HepG2 (cell line): ENCODE data around the gene NFATC2. TPM values are rescaled to one million over a fixed set of nuclear protein-coding genes. Genes with fewer than 3 reads are reported as not detected.

Experiments used
- ATAC-seq: fragments of 200-7000 bp; cut with Tn5 transposase; 3 replicates; pipeline ENCODE4 v1.9.1; 2020; ENCODE audit warnings: mild to moderate bottlenecking, moderate library complexity
- BruUV-seq: library from RNA; stranded (reverse); fragments of 400-500 nt; replicated peaks from 2 replicates; lab custom pipeline; 2021; lab: Mats Ljungman, UMichigan
- CTCF ChIA-PET: fragments of 300-600 bp; formaldehyde crosslinking; extraction: SDS; loops from one replicate; lab custom pipeline; 2021; ENCODE audit warnings: low total read pairs, inconsistent platforms, low intra/inter-chr PET ratio; lab: Yijun Ruan, JAX
- POLR2A ChIA-PET: fragments of 350-600 bp; sonication (Branson Sonifier 250); formaldehyde crosslinking; loops from one replicate; lab custom pipeline; 2020; ENCODE audit warnings: antibody characterized with exemption, inconsistent platforms; lab: Yijun Ruan, JAX
- DNase-seq: peaks from one replicate; pipeline ENCODE4 v3.0.0-alpha.2; 2015; ENCODE audit warnings: low spot score
- FAIRE-seq: peaks from 3 replicates; lab custom pipeline; 2011; peaks lifted over from hg19 to GRCh38; lab: Jason Lieb, UNC
- H2AFZ ChIP-seq: one replicate; pipeline ENCODE4 v1.6.1; 2011; ENCODE audit warnings: low read length, inconsistent platforms
- H3K27ac ChIP-seq: fragments of 300-600 bp; 3 replicates; pipeline ENCODE4 v1.8.0; 2011; ENCODE audit warnings: mixed run types, mild to moderate bottlenecking, mixed read lengths, low read length, inconsistent platforms; ENCODE audit not compliant: insufficient read depth; ENCODE audit errors: extremely low read length
- H3K27me3 ChIP-seq, 2 experiments: fragments of 200-600 bp in 1 of 2; 2 replicates in 1 of 2; 3 replicates in 1 of 2; pipeline versions ENCODE4 v1.6.0 to v1.8.0; 2011; ENCODE audit warnings: low read length in 2 of 2, mild to moderate bottlenecking in 2 of 2, moderate library complexity in 2 of 2, inconsistent platforms in 1 of 2; ENCODE audit not compliant: insufficient read depth in 2 of 2, control insufficient read depth in 1 of 2
- H3K36me3 ChIP-seq, 2 experiments: fragments of 200-600 bp in 1 of 2; replicated peaks in 1 of 2; 2 replicates in 1 of 2; 3 replicates in 1 of 2; pipeline versions ENCODE4 v1.5.1 to v1.8.0; 2011; ENCODE audit warnings: low read length in 2 of 2, inconsistent platforms in 1 of 2; ENCODE audit not compliant: insufficient read depth in 2 of 2, control insufficient read depth in 1 of 2
- H3K4me1 ChIP-seq: 2 replicates; pipeline ENCODE4 v1.5.1; 2012; ENCODE audit warnings: low read length, inconsistent platforms; ENCODE audit not compliant: insufficient read depth
- H3K4me2 ChIP-seq: 2 replicates; pipeline ENCODE4 v1.6.0; 2011; ENCODE audit warnings: low read depth, low read length, inconsistent platforms
- H3K4me3 ChIP-seq, 3 experiments: fragments of 200-600 bp in 1 of 3; sonication (generic), shearing (Covaris generic) in 1 of 3; replicated peaks in 1 of 3; 2 replicates each; pipeline ENCODE4 v1.5.1; 2011 to 2016; ENCODE audit warnings: low read length in 3 of 3, inconsistent platforms in 2 of 3, low read depth in 2 of 3, mild to moderate bottlenecking in 2 of 3, control low read depth in 1 of 3, mixed read lengths in 1 of 3; ENCODE audit not compliant: insufficient read depth in 1 of 3
- H3K79me2 ChIP-seq: one replicate; pipeline ENCODE4 v1.6.1; 2011; ENCODE audit warnings: low read length, inconsistent platforms; ENCODE audit not compliant: insufficient read depth
- H3K9ac ChIP-seq: 2 replicates; pipeline ENCODE4 v1.6.0; 2011; ENCODE audit warnings: mild to moderate bottlenecking, low read depth, low read length, inconsistent platforms; ENCODE audit not compliant: insufficient read depth
- H3K9me3 ChIP-seq: 2 replicates; pipeline ENCODE4 v1.5.1; 2012; ENCODE audit warnings: mild to moderate bottlenecking, low read length
- H4K20me1 ChIP-seq: 2 replicates; pipeline ENCODE4 v1.6.0; 2011; ENCODE audit warnings: inconsistent platforms, mild to moderate bottlenecking, low read length, moderate library complexity; ENCODE audit not compliant: insufficient read depth
- JARID2 ChIP-seq: sonication (generic); formaldehyde crosslinking; IDR thresholded peaks from 2 replicates; pipeline ENCODE4 v1.8.1; 2023; ENCODE audit warnings: missing genetic modification reagents, inconsistent platforms; ENCODE audit not compliant: insufficient replicate concordance
- KLF13 ChIP-seq: sonication (generic); formaldehyde crosslinking; IDR thresholded peaks from 2 replicates; pipeline ENCODE4 v1.4.0; 2020; ENCODE audit warnings: mild to moderate bottlenecking, missing genetic modification reagents
- ZFX ChIP-seq: sonication (generic); formaldehyde crosslinking; IDR thresholded peaks from 2 replicates; pipeline ENCODE4 v1.4.0; 2020; ENCODE audit warnings: mild to moderate bottlenecking, low read depth, missing genetic modification reagents, moderate library complexity
- WGBS: methylation state at CpG from one replicate; pipeline ENCODE4 v1.1.6; 2017; ENCODE audit warnings: low lambda C conversion rate; 5-methylcytosine and 5-hydroxymethylcytosine counted together
- in situ Hi-C: cut with HindIII; loops from 2 replicates; pipeline ENCODE4 v1.10.0; 2017; ENCODE audit warnings: low pct_unique_long_range_greater_than_20kb; ENCODE audit not compliant: extremely low pct_ligation_motif_present
- intact Hi-C: fragments of 100-400 bp; cut with micrococcal nuclease; formaldehyde crosslinking; loops from one replicate; pipeline ENCODE4 v1.10.0; 2022; ENCODE audit not compliant: unreplicated experiment
- polyA plus RNA-seq, 8 experiments: library from polyadenylated mRNA; depleted of rRNA in 3 of 8; stranded (reverse) in 7 of 8; unstranded in 1 of 8; fragments of >200 nt; fragmentation: Illumina TruSeq in 4 of 8; extraction: Trizol in 4 of 8; gene quantifications; 2 replicates each; pipeline versions ENCODE4 v1.2.1 to v1.2.3, GENCODE V29; 2011 to 2016; ENCODE audit warnings: low read depth in 4 of 8, missing spikeins in 1 of 8, mixed read lengths in 1 of 8; ENCODE audit not compliant: insufficient read depth in 1 of 8
- total RNA-seq, 5 experiments: library from RNA; depleted of rRNA; stranded (reverse); fragments of >200 nt; fragmentation: Illumina TruSeq; extraction: Trizol; gene quantifications; 2 replicates each; pipeline ENCODE4 v1.2.3, GENCODE V29; 2016; ENCODE audit warnings: low read depth in 1 of 5
- TF ChIP-seq, protein P1 (sequence below): sonication (generic); formaldehyde crosslinking; IDR thresholded peaks from 2 replicates; pipeline ENCODE4 v1.8.0; 2022; ENCODE audit warnings: mild to moderate bottlenecking, missing genetic modification reagents, moderate library complexity
- TF ChIP-seq, protein P2 (sequence below): sonication (generic); formaldehyde crosslinking; IDR thresholded peaks from 2 replicates; pipeline ENCODE4 v1.5.0; 2020; ENCODE audit warnings: mild to moderate bottlenecking, missing genetic modification reagents
- TF ChIP-seq, protein P3 (sequence below): sonication (generic); formaldehyde crosslinking; IDR thresholded peaks from 2 replicates; pipeline ENCODE4 v1.5.1; 2020; ENCODE audit warnings: missing genetic modification reagents, mild to moderate bottlenecking, borderline replicate concordance

The NFATC2 gene
- total and polyA plus RNA-seq, 2 of the 13 experiments (the other 11 are each of a cell fraction or from before 2014, with no cell fraction given), result 1.9 to 3.3 TPM

DNA sequence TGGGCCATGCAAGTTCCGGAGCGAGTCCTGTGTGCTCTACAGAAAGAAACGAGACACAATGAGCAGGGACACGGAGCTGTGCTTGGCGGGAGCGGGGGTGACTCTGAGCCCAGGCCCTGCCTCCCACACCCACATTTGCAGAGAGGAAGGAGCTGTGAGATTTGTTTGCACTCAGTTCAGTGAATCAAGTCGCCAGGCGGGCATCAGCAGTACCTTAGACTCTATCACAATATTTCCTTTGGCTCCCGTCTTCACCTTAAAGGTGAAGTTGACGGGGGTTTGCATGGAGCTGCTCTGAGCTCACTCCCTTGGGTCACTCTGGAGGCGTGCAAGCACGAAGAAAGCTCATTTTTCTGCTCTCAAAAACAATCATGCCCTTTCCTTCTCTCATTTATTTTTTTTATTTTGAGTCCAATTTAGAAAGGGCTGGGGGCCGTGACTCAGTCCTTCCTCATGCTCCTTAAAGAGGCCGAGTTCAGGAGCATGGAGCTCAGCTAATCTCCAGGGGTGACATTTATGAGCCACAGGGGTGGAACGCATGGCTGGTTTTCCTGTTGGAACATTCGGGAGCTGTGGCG is 188.2 kb downstream of the NFATC2 start:
- TF ChIP-seq, protein P1, sequence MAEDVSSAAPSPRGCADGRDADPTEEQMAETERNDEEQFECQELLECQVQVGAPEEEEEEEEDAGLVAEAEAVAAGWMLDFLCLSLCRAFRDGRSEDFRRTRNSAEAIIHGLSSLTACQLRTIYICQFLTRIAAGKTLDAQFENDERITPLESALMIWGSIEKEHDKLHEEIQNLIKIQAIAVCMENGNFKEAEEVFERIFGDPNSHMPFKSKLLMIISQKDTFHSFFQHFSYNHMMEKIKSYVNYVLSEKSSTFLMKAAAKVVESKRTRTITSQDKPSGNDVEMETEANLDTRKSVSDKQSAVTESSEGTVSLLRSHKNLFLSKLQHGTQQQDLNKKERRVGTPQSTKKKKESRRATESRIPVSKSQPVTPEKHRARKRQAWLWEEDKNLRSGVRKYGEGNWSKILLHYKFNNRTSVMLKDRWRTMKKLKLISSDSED, result no peak
- TF ChIP-seq, protein P2, sequence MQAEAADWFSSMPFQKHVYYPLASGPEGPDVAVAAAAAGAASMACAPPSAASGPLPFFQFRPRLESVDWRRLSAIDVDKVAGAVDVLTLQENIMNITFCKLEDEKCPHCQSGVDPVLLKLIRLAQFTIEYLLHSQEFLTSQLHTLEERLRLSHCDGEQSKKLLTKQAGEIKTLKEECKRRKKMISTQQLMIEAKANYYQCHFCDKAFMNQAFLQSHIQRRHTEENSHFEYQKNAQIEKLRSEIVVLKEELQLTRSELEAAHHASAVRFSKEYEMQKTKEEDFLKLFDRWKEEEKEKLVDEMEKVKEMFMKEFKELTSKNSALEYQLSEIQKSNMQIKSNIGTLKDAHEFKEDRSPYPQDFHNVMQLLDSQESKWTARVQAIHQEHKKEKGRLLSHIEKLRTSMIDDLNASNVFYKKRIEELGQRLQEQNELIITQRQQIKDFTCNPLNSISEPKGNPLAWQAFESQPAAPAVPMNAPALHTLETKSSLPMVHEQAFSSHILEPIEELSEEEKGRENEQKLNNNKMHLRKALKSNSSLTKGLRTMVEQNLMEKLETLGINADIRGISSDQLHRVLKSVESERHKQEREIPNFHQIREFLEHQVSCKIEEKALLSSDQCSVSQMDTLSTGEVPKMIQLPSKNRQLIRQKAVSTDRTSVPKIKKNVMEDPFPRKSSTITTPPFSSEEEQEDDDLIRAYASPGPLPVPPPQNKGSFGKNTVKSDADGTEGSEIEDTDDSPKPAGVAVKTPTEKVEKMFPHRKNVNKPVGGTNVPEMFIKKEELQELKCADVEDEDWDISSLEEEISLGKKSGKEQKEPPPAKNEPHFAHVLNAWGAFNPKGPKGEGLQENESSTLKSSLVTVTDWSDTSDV (CRISPR knock-in tag), result 0 out of 2 replicates have a peak, but pooled peaks have one; percentile 50
- POLR2A ChIA-PET, result no interaction called here
- DNase-seq, result no peak
- Histone ChIP-seq H2AFZ (no peak overlapping the region), H3K27ac (no peak overlapping the region), H3K36me3 (no peaks in the 10 kb centered on the region), H3K4me3 (no peak overlapping the region), H4K20me1 (no peaks in the 10 kb centered on the region), H3K27me3 (peaks cover 3 to 12% of the 10 kb centered on the region in 2 experiments; a peak in 2 of 5 replicates), H3K4me2 (no peak overlapping the region), H3K79me2 (no peaks in the 10 kb centered on the region), H3K9ac (no peak overlapping the region), H3K9me3 (no peaks in the 10 kb centered on the region), H3K4me1 (peaks cover 12% of the 10 kb centered on the region)
- intact Hi-C loops, result no loop called here
- BruUV-seq, result no TSS peak
- in situ Hi-C loops, result no loop called here
- CTCF ChIA-PET, result no interaction called here
- no peak for FAIRE-seq
- WGBS, result 44% methylated on average over 17 of the region's 17 CpGs
- no peak for ATAC-seq

DNA sequence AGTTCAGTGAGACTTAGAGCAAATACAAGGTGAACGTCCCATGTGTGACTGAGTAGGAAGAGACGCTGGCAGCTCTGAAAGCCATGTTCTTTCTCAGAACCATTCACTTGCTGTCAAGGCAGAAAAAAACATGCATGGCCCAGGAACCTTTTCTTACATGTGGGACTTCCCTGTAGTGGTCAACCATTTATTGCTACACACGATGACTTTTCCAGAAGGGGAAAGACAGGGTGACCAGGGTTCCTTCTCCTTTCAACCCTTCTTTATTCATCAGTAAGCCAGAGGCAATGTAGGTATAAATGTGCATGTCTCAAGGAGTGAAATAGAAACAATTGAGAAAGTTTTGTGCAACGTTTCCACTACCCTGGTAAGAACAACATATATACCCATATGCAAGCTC is 189.0 kb downstream of the NFATC2 start:
- Histone ChIP-seq H3K4me3 (no peak overlapping the region), H3K36me3 (no peaks in the 10 kb centered on the region), H3K79me2 (no peaks in the 10 kb centered on the region), H3K4me2 (no peak overlapping the region), H2AFZ (no peak overlapping the region), H3K9ac (no peak overlapping the region), H3K4me1 (peaks cover 12% of the 10 kb centered on the region), H4K20me1 (no peaks in the 10 kb centered on the region), H3K27ac (no peak overlapping the region), H3K27me3 (peaks cover 0 to 12% of the 10 kb centered on the region in 2 experiments; a peak in 1 of 5 replicates), H3K9me3 (no peaks in the 10 kb centered on the region)
- no peak for DNase-seq
- in situ Hi-C loops, result no loop called here
- no TSS peak for BruUV-seq
- ChIA-PET POLR2A (no interaction called here), CTCF (no interaction called here)
- no peak for ATAC-seq
- FAIRE-seq, result no peak
- TF ChIP-seq JARID2 (CRISPR knock-in tag) (no peak), KLF13 (CRISPR knock-in tag) (no peak), ZFX (CRISPR knock-in tag) (0 out of 2 replicates have a peak, but pooled peaks have one; percentile 1)
- TF ChIP-seq, protein P3, sequence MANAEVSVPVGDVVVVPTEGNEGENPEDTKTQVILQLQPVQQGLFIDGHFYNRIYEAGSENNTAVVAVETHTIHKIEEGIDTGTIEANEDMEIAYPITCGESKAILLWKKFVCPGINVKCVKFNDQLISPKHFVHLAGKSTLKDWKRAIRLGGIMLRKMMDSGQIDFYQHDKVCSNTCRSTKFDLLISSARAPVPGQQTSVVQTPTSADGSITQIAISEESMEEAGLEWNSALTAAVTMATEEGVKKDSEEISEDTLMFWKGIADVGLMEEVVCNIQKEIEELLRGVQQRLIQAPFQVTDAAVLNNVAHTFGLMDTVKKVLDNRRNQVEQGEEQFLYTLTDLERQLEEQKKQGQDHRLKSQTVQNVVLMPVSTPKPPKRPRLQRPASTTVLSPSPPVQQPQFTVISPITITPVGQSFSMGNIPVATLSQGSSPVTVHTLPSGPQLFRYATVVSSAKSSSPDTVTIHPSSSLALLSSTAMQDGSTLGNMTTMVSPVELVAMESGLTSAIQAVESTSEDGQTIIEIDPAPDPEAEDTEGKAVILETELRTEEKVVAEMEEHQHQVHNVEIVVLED (CRISPR knock-in tag), result no peak
- intact Hi-C loops, result no loop called here
- WGBS, result 37% methylated on average over 4 of the region's 4 CpGs
